Measurements from ENCODE around the gene SBK1.
A peak's percentile ranks its signal among the peaks of the same experiment; 100 is the strongest.

The SBK1 gene

DNA sequence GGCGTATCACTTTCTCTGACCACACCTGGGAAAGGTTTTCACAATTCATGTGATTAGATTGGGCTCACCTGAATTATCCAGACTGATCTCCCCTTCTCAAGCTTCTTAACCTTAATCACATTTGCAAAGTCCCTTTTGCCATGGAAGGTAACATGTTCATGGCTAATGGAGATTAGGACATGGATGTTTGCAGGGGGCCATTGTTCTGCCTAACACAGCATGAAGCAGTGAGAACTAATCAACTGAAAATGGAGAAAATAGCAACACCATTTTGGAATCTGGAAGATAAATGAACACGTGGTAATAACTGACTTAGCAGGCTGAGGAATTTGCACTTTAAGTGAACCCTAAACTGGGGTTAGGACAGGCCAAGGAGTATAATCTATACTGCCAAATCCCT is 25.0 kb upstream of the SBK1 start:
- ATAC-seq (replicated peaks) (no peak), DNase-seq (no peak)
- no peaks in the 10 kb centered on the region for H3K36me3 Mint-ChIP-seq
- peaks cover 18 to 26% of the 10 kb centered on the region in 2 donors for H3K27me3 Mint-ChIP-seq
- peaks cover 0 to 3% of the 10 kb centered on the region in 2 donors for H3K4me1 Mint-ChIP-seq
- peaks cover 2 to 4% of the 10 kb centered on the region in 2 donors for H3K9me3 Mint-ChIP-seq
- H3K27ac Mint-ChIP-seq = no peak overlapping the region
- H3K4me3 Mint-ChIP-seq = no peak overlapping the region

DNA sequence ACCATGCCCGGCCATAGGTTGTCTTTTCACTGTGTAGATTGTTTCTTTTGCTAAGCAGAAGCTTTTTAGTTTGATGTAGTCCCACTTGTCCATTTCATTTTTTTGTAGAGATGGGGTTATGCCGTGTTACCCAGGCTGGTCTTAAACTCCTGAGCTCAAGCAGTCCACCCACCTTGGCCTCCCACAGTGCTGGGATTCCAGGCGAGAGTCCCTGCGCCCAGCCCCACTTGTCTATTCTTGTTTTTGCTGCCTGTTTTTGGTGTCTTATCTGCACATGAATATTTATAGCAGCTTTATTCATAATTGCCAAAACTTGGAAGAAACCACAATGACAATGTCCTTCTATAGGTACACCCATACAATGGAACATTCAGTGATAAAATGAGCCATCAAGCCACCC is 18.8 kb upstream of the SBK1 start:
- H3K4me1 Mint-ChIP-seq = peaks cover 8 to 14% of the 10 kb centered on the region in 2 donors
- ATAC-seq (replicated peaks) (no peak), DNase-seq (no peak)
- H3K9me3 Mint-ChIP-seq = peaks cover 2 to 4% of the 10 kb centered on the region in 2 donors
- H3K4me3 Mint-ChIP-seq = no peak overlapping the region
- peaks cover 42 to 53% of the 10 kb centered on the region in 2 donors for H3K27me3 Mint-ChIP-seq
- no peaks in the 10 kb centered on the region for H3K36me3 Mint-ChIP-seq
- no peak overlapping the region for H3K27ac Mint-ChIP-seq

DNA sequence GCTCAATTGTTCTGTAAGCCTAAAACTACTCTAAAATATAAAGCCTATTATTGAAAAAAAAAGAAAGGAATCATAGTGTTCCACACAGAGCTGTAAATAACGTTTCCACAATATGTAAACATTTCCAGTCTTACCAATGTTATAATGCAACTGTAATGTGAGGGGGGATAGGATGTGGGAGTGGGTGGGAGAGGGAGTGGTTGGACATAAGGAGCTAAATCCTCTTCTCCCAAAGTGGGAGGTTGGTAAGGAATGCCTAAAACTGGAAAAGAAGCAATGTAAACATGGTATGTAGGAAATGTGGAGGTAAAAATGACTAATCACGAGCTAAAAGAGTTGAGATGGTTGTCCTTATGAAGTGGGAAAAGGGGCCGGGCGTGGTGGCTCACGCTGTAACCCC is 17.6 kb upstream of the SBK1 start:
- H3K27ac Mint-ChIP-seq = no peak overlapping the region
- no peak overlapping the region for H3K4me3 Mint-ChIP-seq
- no peaks in the 10 kb centered on the region for H3K36me3 Mint-ChIP-seq
- DNase-seq = no peak
- H3K27me3 Mint-ChIP-seq = peaks cover 42 to 53% of the 10 kb centered on the region in 2 donors
- peaks cover 7 to 14% of the 10 kb centered on the region in 2 donors for H3K4me1 Mint-ChIP-seq
- ATAC-seq (replicated peaks) = no peak
- peaks cover 2 to 4% of the 10 kb centered on the region in 2 donors for H3K9me3 Mint-ChIP-seq

DNA sequence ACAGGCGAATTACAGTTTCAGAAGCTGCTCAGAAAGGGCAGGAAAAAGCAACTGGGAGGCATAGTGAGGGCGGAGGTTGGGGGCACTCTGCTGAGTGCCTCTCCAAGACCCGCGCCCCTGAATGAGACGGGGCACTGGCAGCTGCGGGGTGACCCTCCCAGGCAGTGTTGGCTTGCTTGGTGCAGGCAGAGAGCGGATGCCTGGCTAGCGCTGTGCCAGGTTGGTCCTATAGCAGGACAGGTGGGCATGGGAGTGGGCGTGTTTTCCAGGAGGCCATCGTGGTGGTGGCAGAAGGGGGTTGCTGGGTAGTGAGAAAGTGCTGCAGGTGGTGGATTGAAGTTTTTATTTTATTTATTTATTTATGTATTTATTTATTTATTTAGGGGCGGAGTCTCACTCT is 16.0 kb upstream of the SBK1 start:
- Mint-ChIP-seq H3K4me3 (no peak overlapping the region), H3K4me1 (peaks cover 7 to 14% of the 10 kb centered on the region in 2 donors)

DNA sequence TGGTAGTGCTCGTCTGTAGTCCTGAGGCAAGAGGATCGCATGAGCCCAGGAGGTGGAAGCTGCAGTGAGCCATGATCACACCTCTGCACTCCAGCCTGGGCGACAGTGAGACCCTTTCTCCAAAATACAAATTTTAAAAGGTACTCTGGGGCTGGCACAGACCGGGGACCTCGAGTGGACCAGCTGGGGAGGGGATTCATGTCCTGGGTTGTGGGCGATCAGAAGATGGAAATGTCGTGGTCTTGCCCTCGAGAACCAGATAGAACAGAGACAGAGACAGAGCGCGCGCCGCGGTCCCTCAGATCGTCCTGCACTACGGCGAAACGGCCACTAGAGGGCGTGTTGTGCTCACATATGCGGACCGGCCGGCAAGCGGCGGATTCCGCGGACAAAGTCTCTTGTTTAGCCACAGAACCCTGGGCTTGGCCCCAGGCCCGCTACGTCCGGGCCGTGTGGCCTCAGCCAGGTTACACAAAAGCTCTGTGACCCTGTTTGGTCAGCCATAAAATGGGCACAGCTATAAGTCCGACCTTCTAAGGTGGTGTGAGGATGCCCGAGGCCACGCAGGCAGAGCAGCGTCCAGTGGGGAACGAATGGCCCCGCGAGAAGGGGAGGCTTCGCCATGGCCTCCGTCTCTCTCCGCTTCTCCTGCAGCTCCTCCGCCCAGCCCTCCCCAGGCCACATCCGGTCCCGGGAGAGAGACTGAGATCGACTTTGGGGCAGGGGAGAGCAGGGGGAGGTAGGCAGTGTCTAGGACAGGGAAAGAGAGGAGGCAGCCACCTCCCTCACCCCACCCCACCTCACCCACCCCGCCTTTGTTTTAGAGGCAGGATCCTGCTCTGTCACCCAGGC is 14.6 kb upstream of the SBK1 start:
- peak overlapping the region; percentile 61 to 76 for H3K4me3 Mint-ChIP-seq
- no peaks in the 10 kb centered on the region for H3K36me3 Mint-ChIP-seq
- peaks cover 46 to 57% of the 10 kb centered on the region in 2 donors for H3K27me3 Mint-ChIP-seq
- ATAC-seq (replicated peaks) (peak; percentile 91 to 96), DNase-seq (peak; percentile 72)
- peaks cover 9 to 14% of the 10 kb centered on the region in 2 donors for H3K4me1 Mint-ChIP-seq
- peak overlapping the region; percentile 67 for H3K27ac Mint-ChIP-seq
- H3K9me3 Mint-ChIP-seq = no peaks in the 10 kb centered on the region

More for the DNA sequence above, 16.0 kb upstream of the SBK1 start:
- Mint-ChIP-seq H3K27ac (no peak overlapping the region), H3K9me3 (peaks cover 1 to 3% of the 10 kb centered on the region in 2 donors), H3K27me3 (peaks cover 42 to 51% of the 10 kb centered on the region in 2 donors), H3K36me3 (no peaks in the 10 kb centered on the region)
- no peak for DNase-seq
- no peak for ATAC-seq (replicated peaks)

DNA sequence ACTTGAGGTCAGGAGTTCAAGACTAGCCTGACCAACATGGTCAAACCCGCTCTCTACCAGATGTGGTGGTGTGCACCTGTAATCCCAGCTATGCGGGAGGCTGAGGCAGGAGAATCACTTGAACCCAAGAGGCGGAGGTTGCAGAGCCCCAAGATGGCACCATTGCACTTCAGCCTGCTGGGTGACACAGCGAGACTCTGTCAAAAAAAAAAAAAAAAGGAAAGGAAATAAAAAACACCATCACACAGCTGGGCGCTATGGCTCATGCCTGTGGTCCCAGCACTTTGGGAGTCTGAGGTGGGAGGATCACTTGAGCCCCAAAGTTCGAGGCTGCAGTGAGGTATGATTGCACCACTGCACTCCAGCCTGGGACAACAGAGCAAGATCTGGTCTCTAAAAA is 13.3 kb upstream of the SBK1 start:
- ATAC-seq (replicated peaks) (no peak), DNase-seq (no peak)
- Mint-ChIP-seq H3K36me3 (no peaks in the 10 kb centered on the region), H3K27ac (no peak overlapping the region), H3K9me3 (no peaks in the 10 kb centered on the region), H3K4me1 (peaks cover 9 to 14% of the 10 kb centered on the region in 2 donors), H3K4me3 (no peak overlapping the region), H3K27me3 (peaks cover 42 to 50% of the 10 kb centered on the region in 2 donors)

DNA sequence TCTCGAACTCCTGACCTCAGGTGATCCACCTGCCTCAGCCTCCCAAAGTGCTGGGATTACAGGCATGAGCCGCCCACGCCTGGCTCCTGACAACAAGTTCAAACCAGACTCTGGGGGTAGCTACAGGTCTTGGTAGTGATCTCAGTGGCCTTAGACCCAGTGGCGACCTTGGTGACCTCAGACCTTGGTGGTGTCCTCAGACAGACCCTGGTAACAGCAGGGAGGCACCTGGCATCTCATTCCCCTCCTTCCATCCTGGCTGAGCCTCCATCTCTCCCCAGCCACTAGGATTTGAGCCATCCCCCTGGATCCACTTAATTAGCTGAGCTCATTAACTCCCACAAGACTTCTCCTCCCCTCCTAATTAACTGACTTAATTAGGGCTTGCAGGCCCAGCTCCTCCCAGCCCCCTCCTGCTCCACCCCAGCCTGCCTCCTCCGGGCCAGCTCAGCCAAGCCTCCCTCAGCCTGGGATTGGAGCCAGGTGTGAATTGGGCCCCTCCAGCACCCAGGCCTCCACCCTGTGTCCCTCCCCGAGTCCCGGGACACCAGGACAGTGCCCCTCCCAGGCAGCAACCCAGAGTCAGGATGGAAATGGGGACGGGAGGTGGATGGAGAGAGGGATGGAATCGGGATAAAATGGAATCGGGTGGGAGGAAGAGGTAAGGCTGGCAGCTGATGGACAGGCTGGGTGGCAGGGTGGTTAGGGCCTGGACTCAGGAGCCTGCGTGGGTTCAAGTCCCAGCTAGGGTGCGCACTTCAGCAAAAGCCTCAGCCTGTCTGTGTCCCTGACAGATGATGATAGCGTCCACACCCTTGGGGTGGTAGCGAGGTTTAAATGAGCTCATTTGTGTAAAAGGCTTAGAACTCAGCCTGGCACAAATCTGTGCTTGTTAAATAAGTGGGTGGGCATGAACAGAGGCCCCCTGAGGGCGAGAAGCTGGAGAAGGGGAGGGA is 11.2 kb upstream of the SBK1 start:
- ATAC-seq (replicated peaks) (no peak), DNase-seq (no peak)
- no peaks in the 10 kb centered on the region for H3K36me3 Mint-ChIP-seq
- peaks cover 9 to 14% of the 10 kb centered on the region in 2 donors for H3K4me1 Mint-ChIP-seq
- no peak overlapping the region for H3K27ac Mint-ChIP-seq
- no peaks in the 10 kb centered on the region for H3K9me3 Mint-ChIP-seq
- H3K27me3 Mint-ChIP-seq = peaks cover 26 to 30% of the 10 kb centered on the region in 2 donors
- no peak overlapping the region for H3K4me3 Mint-ChIP-seq

DNA sequence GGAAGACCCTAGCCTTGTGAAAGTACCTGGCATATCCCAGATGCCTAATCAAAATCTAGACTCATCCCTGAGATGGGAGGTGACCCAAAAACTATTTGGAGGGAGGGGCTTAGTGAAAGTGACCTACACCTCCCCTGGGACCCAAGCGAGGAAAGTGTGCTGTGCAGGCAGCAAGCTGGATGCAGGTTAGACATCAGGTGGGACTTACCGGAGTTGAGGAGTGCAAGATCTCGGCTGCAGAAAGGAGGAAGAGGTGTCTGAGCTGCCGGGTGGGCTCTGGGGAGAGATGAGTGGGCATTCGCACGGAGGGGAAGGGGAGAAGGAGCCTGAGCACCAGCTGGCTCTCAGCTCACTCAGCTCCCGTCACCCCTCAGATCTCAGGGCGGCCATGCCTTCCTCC is 10.3 kb upstream of the SBK1 start:
- DNase-seq (no peak), ATAC-seq (replicated peaks) (no peak)
- Mint-ChIP-seq H3K36me3 (no peaks in the 10 kb centered on the region), H3K4me3 (no peak overlapping the region), H3K9me3 (no peaks in the 10 kb centered on the region), H3K27me3 (peaks cover 18 to 21% of the 10 kb centered on the region in 2 donors), H3K27ac (no peak overlapping the region), H3K4me1 (peaks cover 9 to 11% of the 10 kb centered on the region in 2 donors)

DNA sequence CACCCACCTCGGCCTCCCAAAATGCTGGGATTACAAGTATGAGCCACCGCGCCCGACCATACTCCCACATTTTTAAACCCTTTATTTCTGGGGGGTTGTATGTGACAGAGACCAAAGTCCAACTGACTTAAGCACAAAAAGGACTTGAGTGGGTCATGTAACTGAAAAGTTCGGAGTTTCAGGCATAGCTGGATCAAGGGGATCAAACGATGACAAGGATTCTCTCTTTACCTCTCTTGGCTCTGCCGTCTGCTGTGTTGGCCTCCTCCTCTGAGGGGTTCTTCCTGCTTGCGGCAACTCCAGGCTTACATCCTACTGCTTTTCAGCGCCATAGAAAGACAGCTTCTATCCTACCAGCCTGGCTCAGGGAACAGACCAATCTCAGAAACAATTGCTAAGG is 9.2 kb upstream of the SBK1 start:
- Mint-ChIP-seq H3K36me3 (no peaks in the 10 kb centered on the region), H3K27me3 (peaks cover 8 to 10% of the 10 kb centered on the region in 2 donors), H3K4me1 (peaks cover 0 to 3% of the 10 kb centered on the region in 2 donors), H3K4me3 (no peak overlapping the region), H3K9me3 (no peaks in the 10 kb centered on the region), H3K27ac (no peak overlapping the region)
- DNase-seq (no peak), ATAC-seq (replicated peaks) (no peak)

DNA sequence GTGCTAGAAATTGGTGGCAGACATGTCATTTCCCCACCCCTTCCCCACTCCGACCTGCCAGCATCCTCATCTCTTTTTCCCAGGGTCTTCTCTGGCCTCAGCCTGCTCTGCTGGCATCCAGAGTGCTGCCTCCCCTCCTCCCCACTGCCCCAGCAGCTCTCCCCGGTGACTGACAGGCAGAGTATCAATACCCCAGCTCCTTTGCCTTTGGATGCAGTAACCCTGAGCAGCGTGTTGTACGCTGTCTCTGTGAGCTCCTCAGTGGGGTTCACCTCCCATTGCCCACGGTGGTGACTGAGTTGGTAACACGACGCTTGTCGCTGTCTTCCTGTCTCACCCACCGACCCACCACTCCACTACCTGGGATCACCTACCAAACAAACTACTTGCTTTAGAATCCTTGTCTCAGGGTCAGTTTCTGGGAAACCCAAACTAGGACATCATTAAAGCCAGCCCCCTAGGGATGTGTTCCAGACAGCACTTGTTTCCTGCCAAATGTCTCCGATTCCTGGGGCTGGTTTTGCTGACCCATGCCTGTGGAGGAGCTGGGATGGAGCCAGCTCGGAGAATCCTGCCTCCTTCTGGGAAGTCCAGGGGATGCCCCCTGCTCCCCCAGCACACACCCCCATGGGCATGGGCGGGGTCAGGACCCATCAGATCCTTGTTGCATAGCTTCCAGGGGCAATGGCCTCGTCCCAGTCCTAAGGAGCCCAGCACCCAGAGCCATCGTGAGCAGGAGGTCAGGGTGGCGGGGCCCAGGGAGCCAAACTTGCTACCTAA is 8.3 kb upstream of the SBK1 start:
- Mint-ChIP-seq H3K27ac (no peak overlapping the region), H3K9me3 (no peaks in the 10 kb centered on the region), H3K27me3 (peaks cover 8 to 10% of the 10 kb centered on the region in 2 donors), H3K4me1 (peaks cover under 1 to 3% of the 10 kb centered on the region in 2 donors), H3K4me3 (no peak overlapping the region), H3K36me3 (no peaks in the 10 kb centered on the region)
- ATAC-seq (replicated peaks) = no peak
- DNase-seq = no peak

DNA sequence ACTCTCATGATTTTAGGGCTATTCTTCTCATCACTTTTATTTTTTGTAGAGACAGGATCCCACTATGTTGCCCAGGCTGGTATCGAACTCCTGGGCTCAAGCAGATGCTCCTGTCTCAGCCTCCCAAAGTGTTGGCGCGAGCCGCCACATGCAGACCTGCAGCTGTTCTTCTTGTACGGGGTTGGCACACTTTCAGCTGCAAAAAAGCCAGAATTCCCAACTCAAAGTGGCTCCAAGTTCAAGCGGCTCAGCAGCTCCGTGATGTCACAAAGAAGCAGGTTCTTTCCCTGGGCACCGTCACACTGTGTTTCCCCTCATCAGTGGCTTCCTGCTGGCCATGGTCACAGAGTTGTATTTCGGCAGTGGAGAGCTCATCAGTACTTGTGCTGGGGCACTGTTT is 6.7 kb upstream of the SBK1 start:
- Mint-ChIP-seq H3K36me3 (no peaks in the 10 kb centered on the region), H3K4me3 (no peak overlapping the region), H3K27ac (no peak overlapping the region), H3K4me1 (peaks cover 3 to 4% of the 10 kb centered on the region in 2 donors), H3K27me3 (peaks cover 8 to 10% of the 10 kb centered on the region in 2 donors), H3K9me3 (no peaks in the 10 kb centered on the region)
- DNase-seq = no peak
- ATAC-seq (replicated peaks) = no peak

DNA sequence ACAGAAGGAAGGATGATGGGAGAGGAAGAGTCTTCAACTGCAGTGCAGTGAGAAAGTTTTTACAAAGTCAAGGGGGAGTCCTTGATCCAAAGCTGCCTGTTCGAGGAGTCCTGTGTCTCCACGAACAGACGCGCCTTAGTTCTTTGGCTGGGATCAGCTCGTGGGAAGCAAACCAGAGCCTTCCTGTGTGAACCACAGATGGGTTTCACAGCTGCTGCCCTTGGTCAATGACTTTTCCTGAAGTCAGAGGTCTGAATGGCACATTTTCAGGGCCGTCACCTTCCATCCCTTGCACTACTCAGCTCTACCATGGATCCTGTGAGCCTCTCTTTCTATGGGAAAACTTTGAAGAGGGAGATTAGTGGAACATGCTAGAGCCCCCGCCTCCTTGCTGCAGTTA is 4.2 kb upstream of the SBK1 start:
- Mint-ChIP-seq H3K36me3 (no peaks in the 10 kb centered on the region), H3K4me3 (no peak overlapping the region), H3K4me1 (peaks cover 3 to 10% of the 10 kb centered on the region in 2 donors), H3K27me3 (peaks cover 0 to 4% of the 10 kb centered on the region in 2 donors), H3K9me3 (no peaks in the 10 kb centered on the region), H3K27ac (no peak overlapping the region)
- ATAC-seq (replicated peaks) (no peak), DNase-seq (no peak)

DNA sequence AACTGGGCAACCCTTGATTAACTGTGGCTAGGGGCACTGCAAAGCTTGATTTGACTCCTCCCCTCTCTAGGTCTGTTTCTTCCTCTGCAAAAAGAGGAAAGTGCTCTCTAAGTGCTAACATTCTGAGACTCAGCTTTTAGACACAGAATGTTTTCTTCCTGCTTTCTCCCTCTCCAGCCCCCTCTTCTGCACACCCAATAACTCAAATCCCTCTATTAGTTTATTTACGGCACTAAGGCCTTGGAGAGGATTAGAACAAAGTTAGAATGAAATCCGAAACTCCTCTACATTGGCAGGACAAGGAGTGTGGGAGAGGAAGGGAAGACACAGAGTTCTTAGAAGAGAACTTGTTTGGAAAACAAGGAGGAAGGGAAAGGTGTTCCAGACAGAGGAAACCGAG is 3.3 kb upstream of the SBK1 start:
- Mint-ChIP-seq H3K36me3 (no peaks in the 10 kb centered on the region), H3K27me3 (peaks cover 6 to 7% of the 10 kb centered on the region in 2 donors), H3K27ac (no peak overlapping the region), H3K9me3 (no peaks in the 10 kb centered on the region), H3K4me1 (peaks cover 5 to 16% of the 10 kb centered on the region in 2 donors), H3K4me3 (no peak overlapping the region)
- ATAC-seq (replicated peaks) = no peak
- DNase-seq = no peak

All from stimulated activated naive B cell treated with anti-CD40 and anti-IgM and Interleukin-4, amounts not matched to agents 10 μg/mL and 1 μg/mL and 100 μg/mL, for 72 hours (primary cell).